ENCODE results near the gene SLC25A48.

The SLC25A48 gene

DNA sequence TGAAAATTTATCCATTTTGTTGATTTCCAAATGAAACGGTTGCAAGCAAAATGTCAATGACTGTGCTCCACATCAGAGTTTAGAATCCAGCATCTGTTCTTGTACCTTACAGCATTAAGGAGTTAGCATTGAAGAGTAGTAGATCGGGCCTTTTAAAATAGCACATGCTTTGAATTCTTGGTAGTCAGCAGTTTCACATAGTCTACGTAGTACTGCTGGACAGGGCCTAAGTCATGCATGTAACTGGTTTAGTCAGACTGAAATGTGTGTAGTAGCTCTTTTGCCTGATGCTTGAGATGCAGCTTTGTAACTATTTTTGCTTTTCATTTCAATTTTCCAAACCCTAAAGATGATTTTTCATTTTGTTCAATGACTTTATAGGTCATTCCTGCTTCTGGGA is 100.5 kb downstream of the SLC25A48 start:
- DNase-seq: no peak

DNA sequence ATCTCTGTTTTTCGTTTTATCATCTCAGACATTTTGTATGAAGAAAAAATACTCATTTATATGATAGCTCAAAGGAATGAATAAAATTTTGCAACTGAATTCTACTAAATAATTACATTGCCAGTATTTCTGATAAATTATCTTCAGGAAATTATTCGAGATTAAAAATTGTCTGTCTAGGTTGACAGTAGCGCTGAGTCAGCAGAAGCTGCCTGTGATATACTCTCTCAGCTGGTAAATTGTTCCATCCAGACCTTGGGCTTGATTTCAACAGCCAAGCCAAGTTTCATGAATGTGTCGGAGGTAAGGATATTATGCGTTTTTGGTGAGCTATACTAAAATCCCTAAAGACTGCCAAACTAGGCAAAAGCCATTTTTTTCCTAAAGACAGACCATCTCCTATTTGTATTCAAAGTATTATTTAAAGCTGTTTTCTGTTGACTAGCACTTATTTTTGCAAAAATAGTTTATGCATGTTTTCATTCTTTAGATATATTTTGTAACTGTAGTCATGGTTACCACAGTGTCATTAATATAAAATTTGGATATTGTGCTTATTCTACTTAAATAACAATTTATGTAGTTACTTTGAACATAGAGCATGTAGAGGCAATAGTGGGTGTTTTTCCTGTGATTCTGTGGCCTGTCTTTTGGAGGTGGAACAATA is 102.9 kb downstream of the SLC25A48 start:
- DNase-seq: no peak
